Activated T-cell treated with anti-CD3 and anti-CD28 coated beads, Interleukin-2, amount 50 U/mL, for 1 hour (primary cell): ENCODE measurements around the gene GNAI2.
A peak's percentile ranks its signal among the peaks of the same experiment; 100 is the strongest.
"Not testable (repeated sequence)": the region's sequence is repeated elsewhere in the genome, so short reads cannot be mapped to it uniquely, and the experiment has no call there.

Experiments used
- DNase-seq: peaks from one replicate; pipeline ENCODE4 v3.0.0-alpha.2; 2020

GNAI2 gene

DNA sequence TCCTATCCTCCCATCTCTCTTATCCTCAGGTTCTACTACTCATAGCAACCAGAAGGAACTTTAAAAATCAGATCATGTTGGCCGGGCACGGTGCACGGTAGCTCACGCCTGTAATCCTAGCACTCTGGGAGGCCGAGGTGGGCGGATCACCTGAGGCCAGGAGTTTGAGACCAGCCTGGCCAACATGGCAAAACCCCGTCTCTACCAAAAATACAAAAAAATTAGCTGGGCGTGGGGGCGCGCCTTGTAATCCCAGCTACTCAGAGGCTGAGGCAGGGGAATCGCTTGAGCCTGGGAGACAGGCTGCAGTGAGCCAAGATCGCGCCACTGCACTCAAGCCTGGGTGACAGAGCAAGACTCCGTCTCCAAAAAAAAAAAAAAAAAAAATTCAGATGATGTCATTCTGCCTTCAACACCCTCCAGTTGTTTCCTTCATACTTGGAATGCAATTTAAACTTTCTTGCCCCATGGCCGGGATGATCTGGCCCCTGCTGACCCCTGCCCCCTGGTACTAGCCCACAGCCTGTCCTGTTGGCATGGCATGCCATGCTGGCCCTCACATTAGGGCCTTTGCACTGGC is 7.7 kb upstream of the GNAI2 start:
- not testable (repeated sequence) for DNase-seq

DNA sequence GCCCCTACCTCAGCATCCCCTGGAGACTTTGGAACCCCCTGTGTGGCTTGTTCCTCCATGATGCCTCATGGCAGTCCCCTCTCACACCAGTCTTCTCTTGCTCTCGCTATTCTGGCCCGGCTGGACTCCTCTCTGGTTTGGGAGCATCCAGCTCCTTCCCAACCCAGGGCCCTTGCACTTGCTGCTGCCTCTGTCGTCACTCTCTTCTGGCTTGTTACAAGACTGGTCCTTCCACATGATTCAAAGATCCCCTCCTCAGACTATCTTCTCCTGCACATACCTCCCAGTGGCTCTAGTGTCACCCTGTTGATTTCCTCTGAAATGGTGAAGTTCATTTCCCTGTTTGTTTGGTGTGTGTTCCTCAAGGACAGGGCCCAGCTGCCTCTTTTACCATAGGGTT is 6.5 kb upstream of the GNAI2 start:
- DNase-seq = no peak

DNA sequence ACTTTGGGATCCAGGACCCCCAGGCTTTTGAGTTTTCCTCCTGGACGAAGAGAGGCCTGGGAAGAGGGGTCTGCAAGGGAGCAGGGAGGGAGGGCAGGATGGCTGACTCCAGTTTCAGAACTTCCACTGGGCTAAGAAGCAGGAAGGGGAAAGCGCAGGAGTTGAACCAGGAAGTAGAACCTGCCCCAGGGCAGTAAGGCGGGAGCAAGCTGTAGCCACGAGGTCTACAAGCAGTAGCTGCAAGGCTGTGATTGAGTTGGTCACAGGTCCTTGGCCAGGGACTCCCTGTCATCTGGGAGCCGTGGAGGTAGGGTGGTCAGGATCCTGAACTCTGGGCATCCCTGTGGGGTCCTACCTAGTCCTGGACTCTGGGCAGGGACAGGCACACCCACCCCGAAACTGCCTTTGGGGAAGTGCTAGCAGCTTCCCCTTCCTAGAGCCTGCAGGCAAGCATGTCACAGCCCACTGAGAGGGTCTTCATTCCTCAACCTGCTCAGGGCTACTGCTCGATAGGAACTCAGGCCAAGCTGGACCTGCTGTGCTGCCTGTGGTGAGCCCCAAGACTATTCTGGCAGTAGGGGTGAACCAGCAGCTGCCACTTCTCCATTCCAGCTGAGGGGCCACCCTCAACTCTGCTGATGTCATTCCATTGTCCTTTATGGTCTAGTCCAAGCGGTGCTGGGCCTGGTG is 5.8 kb upstream of the GNAI2 start:
- DNase-seq = no peak

DNA sequence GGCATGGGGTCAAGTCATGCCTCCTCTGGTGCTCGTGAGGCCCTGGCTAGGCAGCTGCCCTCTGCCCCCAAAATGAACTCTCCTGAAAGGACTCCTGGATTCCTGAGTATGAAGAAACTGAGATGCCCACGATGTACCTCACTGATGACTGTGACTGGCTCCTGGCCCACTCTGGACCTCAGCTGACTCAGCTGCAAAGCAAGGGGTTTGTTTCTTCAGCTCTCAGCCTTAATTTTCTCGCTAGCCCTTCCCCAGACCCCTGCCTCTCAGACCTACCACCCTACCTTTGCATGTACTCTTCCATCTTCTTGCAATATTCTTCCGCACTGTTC is 5.2 kb upstream of the GNAI2 start:
- no peak for DNase-seq

DNA sequence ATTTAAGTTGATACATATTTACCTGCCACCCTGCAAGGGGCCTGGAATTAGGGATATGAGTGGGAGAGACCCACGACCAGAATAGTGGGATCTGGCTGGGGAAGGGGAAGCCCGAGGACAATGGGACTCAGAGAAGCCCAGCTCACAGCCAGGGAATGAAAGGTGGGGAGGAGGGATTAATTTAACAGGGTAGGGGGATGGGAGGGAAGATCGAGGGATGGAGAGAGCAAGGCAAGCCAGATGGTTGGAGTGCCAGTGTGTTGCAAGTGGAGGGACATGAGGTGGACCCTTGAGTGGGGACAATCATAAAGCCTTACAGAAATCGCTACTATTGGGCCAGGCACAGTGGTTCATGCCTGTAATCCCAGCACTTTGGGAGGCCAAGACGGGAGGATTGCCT is 4.4 kb upstream of the GNAI2 start:
- DNase-seq = no peak

DNA sequence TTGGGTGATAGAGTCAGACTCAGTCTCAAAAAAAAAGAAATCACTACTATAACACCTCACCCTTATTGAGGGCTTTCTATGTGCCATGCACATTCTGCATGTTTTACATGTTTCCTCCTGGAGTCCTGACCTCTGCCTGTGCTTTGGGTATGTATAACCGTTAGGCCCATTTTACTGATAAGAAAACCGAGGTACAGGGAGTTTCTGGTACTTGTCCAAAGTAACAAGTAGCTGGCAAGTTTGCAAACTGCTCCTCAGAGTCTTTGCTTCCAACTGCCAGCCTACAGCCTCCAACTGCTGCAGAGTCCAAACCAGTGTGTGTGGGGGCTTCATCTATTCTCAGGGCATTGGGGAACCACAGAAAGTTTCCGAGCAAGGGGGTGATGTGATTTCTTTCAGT is 3.7 kb upstream of the GNAI2 start:
- no peak for DNase-seq

DNA sequence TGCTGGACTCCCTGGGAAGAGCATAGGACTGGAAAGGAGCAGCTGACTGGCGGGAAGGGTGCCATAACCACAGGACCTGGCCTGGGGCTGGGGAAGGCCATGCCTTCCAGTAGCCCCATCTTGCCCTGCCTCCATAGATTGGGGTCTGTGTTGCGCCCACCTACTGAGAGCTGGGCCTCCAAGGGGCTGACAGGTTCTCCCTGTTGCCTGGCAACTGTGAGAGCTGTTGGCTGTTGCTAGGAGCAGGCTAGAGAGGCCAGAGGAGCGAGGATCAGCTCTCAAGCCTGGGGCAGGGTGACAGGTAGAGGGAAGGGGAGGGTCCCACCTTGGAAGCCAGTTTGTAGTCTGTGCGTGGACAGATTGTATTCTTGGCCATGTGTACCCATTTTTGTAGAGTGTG is 2.8 kb upstream of the GNAI2 start:
- no peak for DNase-seq

DNA sequence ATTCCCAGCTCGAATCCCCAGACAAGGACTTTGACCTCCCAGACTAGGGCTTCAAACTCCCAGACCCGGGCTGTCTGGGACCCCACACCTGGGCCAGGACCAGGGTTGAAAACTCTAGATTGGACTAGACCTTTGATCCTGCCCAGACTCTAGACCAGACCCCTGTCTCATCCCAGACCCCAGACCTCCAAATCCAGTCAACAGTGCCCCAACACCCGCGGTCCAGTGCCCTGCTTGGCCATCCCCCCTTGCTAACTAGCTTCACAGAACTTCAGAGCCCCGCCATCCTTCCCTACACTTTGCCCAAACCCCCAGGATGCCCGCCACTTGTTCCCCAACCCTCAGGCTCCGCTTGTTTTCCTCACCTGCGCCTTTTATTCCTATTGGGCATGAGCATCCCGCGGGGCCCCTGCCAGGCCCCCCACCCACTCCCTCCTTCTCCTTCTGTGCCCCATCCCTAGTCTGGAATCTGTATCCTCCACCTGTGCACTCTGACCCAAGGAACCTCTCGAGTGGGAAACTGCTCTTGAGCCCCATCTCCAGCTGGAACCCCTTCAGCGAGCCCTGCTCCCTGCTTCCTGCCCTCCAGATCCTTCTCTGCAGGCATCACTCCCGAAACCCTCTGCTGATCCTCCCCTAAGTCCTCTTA is 604 bp downstream of the GNAI2 start:
- DNase-seq = no peak

DNA sequence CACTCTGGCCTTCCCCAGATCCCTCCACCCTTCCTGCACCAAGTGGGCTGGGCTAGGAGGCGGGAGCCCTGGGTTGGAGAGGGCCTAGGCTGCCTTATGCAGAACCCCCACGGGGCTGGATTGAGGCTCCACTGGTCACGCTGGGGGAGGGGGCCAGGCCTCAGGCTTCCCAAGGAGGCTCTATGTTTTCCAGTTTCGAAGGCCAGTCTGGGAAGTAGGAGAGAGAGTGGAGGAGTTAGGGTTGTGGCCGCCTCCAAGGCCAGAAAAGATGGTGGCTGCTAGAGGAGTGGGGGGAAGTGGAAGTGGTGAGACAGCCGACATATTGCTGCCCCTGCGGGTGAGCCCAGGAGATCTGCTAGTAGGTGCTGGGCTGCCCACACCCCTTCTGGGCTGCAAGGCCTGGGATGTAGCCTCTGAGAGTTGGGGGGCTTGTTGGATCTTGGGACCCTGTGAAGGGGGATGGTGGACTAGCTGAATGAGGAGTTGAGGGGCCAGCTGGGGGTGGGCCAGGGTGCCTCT is 1.2 kb downstream of the GNAI2 start:
- peak; percentile 46 for DNase-seq

DNA sequence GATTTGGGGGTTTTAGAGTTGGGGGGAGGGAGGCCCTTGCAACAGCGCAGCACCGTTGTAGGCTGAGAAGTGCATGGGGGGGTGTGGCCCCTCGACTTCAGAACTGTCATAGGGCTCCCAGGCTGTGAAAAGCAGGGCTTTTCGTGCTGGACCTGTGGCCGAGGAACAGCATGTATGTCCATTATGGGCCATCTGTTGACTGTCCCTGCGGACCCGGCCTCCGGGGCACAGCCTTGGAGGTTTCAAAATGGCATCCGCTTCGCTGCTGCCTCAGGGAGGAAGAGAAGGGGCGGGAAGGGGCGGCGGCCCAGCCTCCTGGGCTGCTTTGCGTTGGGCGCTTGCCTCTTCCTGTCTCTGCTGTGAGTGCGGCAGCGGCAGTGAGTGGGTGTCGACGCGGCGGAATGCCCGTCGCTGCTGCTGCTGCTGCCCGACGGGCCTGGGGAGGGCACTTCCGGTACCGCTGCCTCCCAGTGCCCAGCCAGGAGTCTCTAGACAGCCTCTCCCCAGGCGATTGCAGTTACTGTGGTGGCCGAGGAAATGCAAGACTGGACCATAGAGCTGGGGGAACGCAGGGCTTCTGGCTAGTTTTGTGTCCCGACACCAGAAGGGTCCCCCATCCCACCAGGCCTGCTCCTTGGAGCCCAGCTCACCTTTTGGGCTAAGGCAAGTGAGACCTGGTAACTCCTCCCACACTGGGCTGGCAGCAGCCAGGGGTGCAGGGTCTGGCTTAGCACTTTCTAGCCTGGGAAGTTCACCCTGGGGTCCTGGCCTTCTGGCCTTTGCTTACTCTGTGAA is 1.9 kb downstream of the GNAI2 start:
- DNase-seq = peak; percentile 84

DNA sequence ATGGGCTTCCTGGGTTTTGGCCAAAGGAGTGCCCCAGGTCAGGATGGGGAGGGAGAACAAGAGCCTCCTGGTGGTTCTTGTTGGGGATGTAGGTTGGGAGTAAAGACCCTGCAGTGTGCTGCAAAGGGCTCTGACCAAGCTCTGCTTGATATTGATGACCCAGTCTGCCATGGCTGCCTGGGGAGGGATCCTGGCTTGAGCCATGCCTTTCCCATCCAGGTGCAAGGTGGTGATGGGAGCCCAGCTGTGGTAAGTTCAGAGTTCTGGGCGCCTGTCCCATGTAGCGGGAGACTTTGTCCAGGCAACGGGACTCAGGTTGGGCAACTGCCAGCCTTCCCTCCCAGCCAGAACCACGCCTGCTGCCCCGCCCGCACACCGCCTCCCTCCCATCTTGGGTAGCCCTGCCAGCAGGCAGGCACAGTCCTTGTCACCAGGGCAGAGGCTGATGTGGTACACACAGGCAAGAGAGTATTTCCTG is 2.6 kb downstream of the GNAI2 start:
- peak; percentile 32 for DNase-seq

DNA sequence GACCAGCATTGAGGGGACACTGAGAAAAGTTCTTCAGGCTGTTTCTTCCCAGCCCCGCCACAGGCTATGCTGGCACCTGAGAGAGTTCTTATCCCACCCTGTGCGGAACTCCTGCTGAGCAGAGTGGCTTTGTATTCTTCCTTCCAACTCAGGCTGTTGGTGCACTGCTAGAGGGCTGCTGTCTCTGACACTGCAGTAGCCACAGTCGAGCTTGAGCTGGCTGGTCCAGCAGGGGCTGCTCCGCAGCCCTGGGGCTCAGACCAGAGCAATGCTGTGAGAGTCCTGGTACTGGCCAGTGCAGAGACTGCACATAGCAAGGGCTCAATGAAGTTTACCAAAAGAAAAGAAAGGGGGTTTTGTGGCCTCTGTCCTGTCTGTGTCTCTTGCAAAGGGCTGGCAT is 3.6 kb downstream of the GNAI2 start:
- no peak for DNase-seq

DNA sequence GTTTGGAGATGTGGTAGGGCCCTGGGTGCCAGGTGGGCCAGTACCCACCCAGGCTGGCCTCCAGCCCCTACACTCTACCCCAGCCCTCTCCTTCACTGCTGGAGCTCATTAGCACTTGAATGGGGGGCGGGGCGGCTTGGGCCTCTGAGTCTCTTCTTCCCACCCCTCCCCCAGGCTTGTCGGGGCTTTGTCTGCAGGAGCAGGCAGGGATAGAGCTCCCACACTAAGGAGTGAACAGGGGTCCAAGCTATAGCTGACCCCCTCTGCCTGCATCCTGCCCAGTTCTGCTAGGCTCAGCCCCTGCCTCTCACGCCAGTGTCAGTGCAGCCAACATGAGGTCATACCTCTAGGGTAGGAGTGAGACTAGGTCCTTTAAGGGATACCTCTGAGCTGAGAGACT is 5.2 kb downstream of the GNAI2 start:
- no peak for DNase-seq

DNA sequence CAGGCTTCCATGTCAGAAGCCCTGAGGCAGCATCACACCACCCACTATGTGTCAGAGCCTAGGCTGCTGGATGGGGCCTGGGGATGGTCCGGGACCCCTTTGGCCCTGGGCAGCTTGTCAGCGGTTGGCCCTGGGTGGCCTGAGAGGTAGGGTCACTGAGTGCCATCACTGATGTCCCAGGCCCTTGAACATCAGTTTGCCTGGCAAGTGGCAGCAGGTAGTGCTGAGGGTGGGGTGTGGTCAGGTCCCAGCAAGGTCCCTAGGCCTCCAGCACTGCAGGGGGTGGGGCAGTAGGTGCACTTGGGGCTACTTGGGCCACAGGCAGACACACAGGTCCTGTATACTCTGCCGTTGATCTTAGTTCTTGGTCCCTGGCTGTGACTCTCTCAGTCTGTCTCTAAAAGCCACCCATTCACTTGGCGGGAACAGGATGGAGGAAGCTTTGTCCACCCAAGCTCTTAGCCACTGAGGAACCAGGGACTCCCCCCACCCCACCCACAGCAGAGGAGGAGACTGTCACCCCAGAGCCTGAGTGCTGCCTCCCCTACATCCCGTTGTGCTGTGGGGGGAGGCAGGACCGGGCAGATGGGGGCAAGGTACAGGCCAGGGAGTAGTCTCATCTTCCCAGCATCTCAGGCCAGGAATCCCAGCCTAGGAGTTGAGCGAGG is 5.8 kb downstream of the GNAI2 start:
- DNase-seq = no peak

DNA sequence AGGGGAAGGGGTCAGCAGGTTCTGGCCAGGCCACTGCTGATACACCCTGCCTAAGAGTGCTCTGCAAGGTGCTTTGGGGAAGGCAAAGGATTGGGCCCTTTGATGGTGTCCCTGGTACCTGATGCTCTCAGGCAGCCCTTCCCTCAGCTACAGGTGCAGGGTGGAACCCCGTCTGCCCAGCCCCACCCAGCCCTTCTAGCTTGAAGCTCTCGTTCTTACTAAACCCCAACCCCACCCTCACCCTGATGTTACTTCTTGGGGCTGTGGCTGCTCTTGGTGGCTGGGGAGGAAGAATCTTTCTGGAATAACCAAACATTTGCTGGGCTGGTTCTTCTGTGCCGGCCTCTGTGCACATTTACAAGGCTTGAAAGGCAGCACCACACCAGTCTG is 6.4 kb downstream of the GNAI2 start:
- DNase-seq = no peak

DNA sequence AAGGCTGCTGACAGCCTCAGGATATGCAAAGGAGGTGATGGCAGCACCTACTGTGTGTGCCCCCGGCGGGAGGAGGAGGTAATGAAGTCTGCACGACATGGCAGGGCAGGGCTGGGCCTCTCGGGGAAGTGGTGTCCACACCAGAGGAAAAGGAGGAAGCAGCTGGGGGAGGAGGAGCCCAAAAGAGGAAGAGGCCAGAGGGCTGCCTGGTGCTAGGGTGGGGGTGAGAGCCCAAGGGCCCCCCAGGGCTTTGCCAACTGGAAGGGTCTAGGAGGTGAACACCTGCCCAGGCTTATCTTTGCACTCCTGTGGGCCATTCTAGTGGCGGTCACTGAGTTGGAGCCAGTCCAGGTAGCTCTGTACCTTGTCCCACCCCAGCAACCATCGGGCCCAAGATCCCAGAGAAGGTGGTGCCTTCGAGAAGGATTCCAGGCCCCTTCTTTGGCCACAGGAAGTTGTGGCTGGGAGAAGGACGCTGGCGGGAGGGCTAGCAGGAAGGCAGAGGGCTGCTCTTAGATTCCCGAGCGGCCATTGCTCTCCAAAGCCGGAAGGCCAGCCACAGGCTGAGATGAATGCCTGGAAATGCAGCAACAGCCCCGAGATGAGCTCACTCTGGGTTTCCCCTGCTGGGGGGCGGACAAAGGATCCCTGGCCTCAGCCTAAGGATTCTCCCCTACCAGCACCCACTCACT is 7.0 kb downstream of the GNAI2 start:
- peak; percentile 34 for DNase-seq

DNA sequence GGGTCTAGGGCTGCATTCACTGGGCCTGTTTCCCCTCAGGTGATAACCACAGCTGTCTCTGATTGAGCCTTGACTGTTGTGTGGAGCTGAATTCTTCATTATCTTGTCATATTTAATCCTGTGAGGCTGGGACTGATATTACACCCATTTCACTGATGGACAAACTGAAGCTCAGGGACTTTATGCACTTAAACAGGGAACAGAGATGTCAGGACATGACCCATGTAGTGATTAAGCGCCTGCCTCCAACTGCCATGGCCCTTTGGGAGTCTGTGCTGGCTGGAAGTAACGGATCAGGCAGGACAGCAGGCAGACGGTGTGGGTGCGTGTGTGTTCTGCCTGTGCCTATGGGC is 7.5 kb downstream of the GNAI2 start:
- DNase-seq = no peak

DNA sequence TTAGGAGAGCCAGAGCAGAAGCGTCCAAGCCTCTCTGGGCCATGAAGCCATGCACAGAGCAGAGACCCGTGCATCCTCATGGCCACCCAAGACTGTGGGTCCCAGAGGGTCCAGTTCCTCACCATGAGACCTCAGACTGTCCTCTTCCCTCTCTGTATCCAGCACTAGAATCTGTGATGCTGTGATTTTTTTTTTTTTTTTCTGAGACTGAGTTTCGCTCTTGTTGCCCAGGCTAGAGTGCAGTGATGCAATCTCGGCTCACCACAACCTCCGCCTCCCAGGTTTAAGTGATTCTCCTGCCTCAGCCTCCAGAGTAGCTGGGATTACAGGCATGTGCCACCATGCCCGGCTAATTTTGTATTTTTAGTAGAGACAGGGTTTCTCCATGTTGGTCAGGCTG is 8.8 kb downstream of the GNAI2 start:
- DNase-seq = not testable (repeated sequence)

DNA sequence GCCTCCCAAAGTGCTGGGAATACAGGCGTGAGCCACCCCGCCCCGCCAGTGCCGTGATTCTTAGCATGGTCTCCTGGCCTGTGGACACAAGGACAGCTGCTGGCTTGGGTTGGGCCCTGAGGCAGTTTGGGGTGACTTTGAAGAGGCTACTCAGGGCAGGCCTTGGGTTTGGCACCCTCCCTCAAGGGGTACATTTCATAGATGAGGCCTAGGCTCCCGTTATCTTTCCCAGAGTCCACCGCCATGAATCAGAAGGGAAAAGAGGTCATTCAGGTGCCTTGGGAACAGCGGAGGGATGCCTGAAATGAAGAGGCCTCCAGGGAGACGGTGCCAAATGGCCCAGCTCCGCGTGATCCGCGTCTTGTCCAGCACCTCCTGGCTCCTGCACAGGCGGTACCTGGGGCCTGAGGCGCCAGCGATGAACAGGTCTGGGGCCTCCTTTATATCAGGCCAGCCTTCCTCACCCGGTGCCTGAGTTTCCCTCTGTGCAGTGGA is 9.3 kb downstream of the GNAI2 start:
- DNase-seq = no peak

DNA sequence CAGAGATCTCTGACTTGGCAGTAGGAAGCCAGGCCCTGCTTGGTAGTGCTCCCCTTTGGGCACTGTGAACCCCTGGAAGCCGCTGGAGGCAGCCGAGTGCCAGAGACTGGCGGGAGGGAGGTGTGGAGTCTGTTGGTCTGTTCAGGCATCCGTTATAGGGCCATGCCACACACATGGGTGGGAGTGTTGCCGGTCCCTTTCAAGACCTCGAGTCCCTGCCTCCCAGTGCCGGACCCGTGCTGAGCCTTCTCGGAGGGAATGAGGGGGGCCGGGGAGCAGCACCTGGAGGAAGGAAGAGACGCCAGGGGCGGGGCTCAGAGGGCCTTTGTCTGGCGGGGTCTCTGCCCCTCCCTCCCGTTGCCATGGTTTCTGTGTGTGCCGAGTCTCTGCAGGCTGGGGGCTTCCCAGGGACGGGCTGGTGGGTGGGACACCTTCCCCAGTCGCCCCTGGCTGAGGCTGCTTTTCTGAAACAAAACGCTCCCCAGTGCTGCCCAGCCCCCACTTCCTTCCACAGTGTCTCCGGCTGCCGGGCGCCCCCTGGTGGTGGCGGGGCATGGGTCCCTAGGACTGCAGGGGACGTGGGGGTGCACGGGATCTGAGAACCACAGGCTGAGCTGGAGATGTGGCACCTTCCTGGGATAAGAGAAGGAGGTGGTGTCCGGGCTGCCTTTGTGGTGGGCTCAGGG is 10.0 kb downstream of the GNAI2 start:
- DNase-seq = peak; percentile 96

DNA sequence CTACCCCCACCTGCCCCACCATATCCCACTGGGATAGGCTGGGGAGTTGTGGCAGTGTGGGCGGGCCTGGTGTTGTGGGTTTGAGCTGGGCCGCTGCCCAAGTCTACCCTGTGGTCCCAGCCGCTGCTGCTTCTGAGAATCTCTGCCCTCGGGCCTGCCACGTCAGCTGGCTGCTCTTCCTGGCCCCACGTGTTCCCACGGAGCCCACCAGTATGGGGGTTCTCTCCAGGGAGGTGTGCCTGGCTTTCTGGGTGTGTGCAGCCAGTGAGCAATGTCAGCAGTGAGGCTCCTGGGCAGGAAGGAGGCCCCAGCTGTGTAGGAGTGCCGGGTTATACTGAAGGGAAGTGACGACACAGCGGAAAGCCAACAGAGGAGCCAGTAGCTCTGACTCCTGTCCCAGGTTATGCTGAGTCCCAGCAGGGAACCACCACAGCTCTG is 10.5 kb downstream of the GNAI2 start:
- DNase-seq = peak; percentile 76

DNA sequence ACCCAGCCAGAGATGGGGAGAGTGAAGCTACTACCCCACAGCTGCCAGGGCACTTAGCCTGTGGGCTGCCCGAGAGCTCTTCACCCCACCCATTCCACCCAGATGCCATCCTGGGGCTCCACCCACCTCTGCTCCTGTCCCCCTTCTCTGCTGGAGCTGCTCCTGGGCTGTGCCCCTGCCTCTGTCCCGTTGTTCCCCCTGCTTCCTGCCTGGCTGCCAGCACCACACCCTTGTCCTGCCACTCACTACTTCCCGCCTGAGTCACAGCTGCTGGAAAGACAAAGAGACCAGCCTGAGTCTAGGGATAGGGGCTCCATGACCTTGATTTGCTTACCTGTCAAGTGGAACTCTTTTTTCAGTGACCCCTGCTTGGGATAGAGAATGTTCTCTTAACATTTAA is 12.4 kb downstream of the GNAI2 start:
- DNase-seq = no peak
